PC-9 (cell line): ENCODE results near the gene BMAL1. TPM values are rescaled to one million over a fixed set of nuclear protein-coding genes. Genes with fewer than 3 reads are reported as not detected.
"Not testable (repeated sequence)": the region's sequence is repeated elsewhere in the genome, so short reads cannot be mapped to it uniquely, and the experiment has no call there.

Experiments used
- BruUV-seq: library from RNA; stranded (reverse); fragments of 400-500 nt; replicated peaks from 2 replicates; lab custom pipeline; 2021; lab: Mats Ljungman, UMichigan
- CTCF ChIA-PET: fragments of 300-600 bp; sonication (Branson Sonifier 250); formaldehyde crosslinking; loops from one replicate; lab custom pipeline; 2022; ENCODE audit warnings: antibody characterized with exemption; lab: Charles Lee
- POLR2A ChIA-PET: fragments of 300-600 bp; sonication (Branson Sonifier 250); formaldehyde crosslinking; loops from one replicate; lab custom pipeline; 2022; ENCODE audit warnings: antibody characterized with exemption; ENCODE audit not compliant: unreplicated experiment; lab: Charles Lee
- DNase-seq, 2 experiments: peaks; one replicate each; pipeline versions ENCODE4 v3.0.0 to v3.0.0-alpha.2; 2015 to 2022; ENCODE audit warnings: mixed read lengths in 1 of 2
- H2AFZ ChIP-seq: fragments of 200-600 bp; sonication (generic); 2 replicates; pipeline ENCODE4 v1.8.1; 2017; ENCODE audit warnings: antibody characterized with exemption
- H3F3A ChIP-seq: fragments of 200-600 bp; sonication (generic); 2 replicates; pipeline ENCODE4 v1.8.1; 2017; ENCODE audit warnings: antibody characterized with exemption, mild to moderate bottlenecking, low read depth; ENCODE audit not compliant: insufficient read depth
- H3K27ac ChIP-seq: fragments of 200-600 bp; sonication (generic); 2 replicates; pipeline ENCODE4 v1.6.1; 2016; ENCODE audit warnings: mixed run types
- H3K27me3 ChIP-seq: fragments of 200-600 bp; sonication (generic); 2 replicates; pipeline ENCODE4 v1.6.1; 2016; ENCODE audit warnings: low read depth, mixed run types; ENCODE audit not compliant: insufficient read depth
- H3K36me3 ChIP-seq: fragments of 200-600 bp; sonication (generic); 2 replicates; pipeline ENCODE4 v1.6.1; 2016; ENCODE audit warnings: low read depth, mixed run types
- H3K4me1 ChIP-seq: fragments of 200-600 bp; sonication (generic); replicated peaks from 2 replicates; pipeline ENCODE4 v1.6.1; 2016; ENCODE audit warnings: mixed run types; ENCODE audit not compliant: insufficient read depth
- H3K4me2 ChIP-seq: fragments of 200-600 bp; sonication (generic); 2 replicates; pipeline ENCODE4 v1.6.1; 2017; ENCODE audit warnings: mixed run types
- H3K4me3 ChIP-seq: fragments of 200-600 bp; sonication (generic); 2 replicates; pipeline ENCODE4 v1.6.1; 2016; ENCODE audit warnings: mixed run types
- H3K79me2 ChIP-seq: fragments of 200-600 bp; sonication (generic); 2 replicates; pipeline ENCODE4 v1.6.1; 2017; ENCODE audit warnings: low read depth, mixed run types
- H3K9me2 ChIP-seq: fragments of 200-600 bp; sonication (generic); 2 replicates; pipeline ENCODE4 v1.8.1; 2017; ENCODE audit warnings: mild to moderate bottlenecking; ENCODE audit not compliant: insufficient read depth
- H3K9me3 ChIP-seq: fragments of 200-600 bp; sonication (generic); 2 replicates; pipeline ENCODE4 v1.8.1; 2016; ENCODE audit warnings: low read depth; ENCODE audit not compliant: insufficient read depth
- H4K20me1 ChIP-seq: fragments of 200-600 bp; sonication (generic); 2 replicates; pipeline ENCODE4 v1.8.1; 2017; ENCODE audit not compliant: insufficient read depth
- CTCF ChIP-seq: fragments of 200-600 bp; sonication (generic); conservative IDR thresholded peaks from 2 replicates; pipeline ENCODE4 v1.6.1; 2017; ENCODE audit warnings: mixed run types, antibody characterized with exemption, mild to moderate bottlenecking, moderate library complexity
- EZH2 ChIP-seq: fragments of 200-600 bp; sonication (generic); IDR thresholded peaks from 2 replicates; pipeline ENCODE4 v1.8.0; 2017; ENCODE audit warnings: antibody characterized with exemption, low read depth
- intact Hi-C: fragments of 100-400 bp; cut with micrococcal nuclease; formaldehyde crosslinking; loops from one replicate; pipeline ENCODE4 v1.10.0; 2022; ENCODE audit not compliant: unreplicated experiment
- total RNA-seq: library from RNA; stranded (reverse); gene quantifications from 2 replicates; pipeline ENCODE4 v1.2.3, GENCODE V29; 2021

Gene BMAL1
- total RNA-seq, 1 experiment from 2014 or later: 15.0 TPM

- Histone ChIP-seq H3F3A (no peaks in the 10 kb centered on the region), H3K9me3 (no peaks in the 10 kb centered on the region), H4K20me1 (no peaks in the 10 kb centered on the region), H3K36me3 (no peaks in the 10 kb centered on the region), H3K4me3 (no peak overlapping the region), H3K4me1 (0 out of 2 replicates have a peak, but pooled peaks cover 4% of the 10 kb centered on the region), H3K9me2 (no peaks in the 10 kb centered on the region), H3K27ac (no peak overlapping the region), H3K27me3 (no peaks in the 10 kb centered on the region), H2AFZ (no peak overlapping the region), H3K79me2 (no peaks in the 10 kb centered on the region; the same call in 1 of the 2 replicates), H3K4me2 (no peak overlapping the region)
- no peak for TF ChIP-seq CTCF
- no peak for TF ChIP-seq EZH2
- BruUV-seq: no TSS peak
- CTCF ChIA-PET: no interaction called here
- POLR2A ChIA-PET: no interaction called here
- peak in 1 of 2 experiments; percentile 44 for DNase-seq
- intact Hi-C loops: no loop called here
These were observed 156.9 kb downstream of the BMAL1 start for GRCh38 chr11:13434247-13435205.

GRCh38 chr11:13436836-13437235, 159.2 kb downstream of the BMAL1 start:
- H3K27me3 ChIP-seq, H4K20me1 ChIP-seq, H2AFZ ChIP-seq, H3K9me2 ChIP-seq, H3K9me3 ChIP-seq, H3K27ac ChIP-seq, H3K4me3 ChIP-seq, H3K4me1 ChIP-seq, DNase-seq, intact Hi-C loops, BruUV-seq, H3K4me2 ChIP-seq, H3K36me3 ChIP-seq, POLR2A ChIA-PET, H3K79me2 ChIP-seq, H3F3A ChIP-seq, CTCF ChIA-PET: not testable (repeated sequence)

Other genes starting within 250 kb of the BMAL1 start
- gene BTBD10, start 185.4 kb downstream of the BMAL1 start, total RNA-seq: 16.5 and 22.0 TPM in 2 replicates
- gene PTH, start 218.2 kb downstream of the BMAL1 start, total RNA-seq: not detected in 2 replicates